ENCODE data around the gene CSK.

GRCh38 chr15:74839526-74840395, 57.9 kb downstream of the CSK start:
- TF ChIP-seq, protein P1, sequence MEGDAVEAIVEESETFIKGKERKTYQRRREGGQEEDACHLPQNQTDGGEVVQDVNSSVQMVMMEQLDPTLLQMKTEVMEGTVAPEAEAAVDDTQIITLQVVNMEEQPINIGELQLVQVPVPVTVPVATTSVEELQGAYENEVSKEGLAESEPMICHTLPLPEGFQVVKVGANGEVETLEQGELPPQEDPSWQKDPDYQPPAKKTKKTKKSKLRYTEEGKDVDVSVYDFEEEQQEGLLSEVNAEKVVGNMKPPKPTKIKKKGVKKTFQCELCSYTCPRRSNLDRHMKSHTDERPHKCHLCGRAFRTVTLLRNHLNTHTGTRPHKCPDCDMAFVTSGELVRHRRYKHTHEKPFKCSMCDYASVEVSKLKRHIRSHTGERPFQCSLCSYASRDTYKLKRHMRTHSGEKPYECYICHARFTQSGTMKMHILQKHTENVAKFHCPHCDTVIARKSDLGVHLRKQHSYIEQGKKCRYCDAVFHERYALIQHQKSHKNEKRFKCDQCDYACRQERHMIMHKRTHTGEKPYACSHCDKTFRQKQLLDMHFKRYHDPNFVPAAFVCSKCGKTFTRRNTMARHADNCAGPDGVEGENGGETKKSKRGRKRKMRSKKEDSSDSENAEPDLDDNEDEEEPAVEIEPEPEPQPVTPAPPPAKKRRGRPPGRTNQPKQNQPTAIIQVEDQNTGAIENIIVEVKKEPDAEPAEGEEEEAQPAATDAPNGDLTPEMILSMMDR (conservative IDR thresholded peaks at IDR 0.05): 0 out of 2 replicates have a peak, but pooled peaks have one; percentile 7
- no peak for TF ChIP-seq ZFX (IDR thresholded peaks at IDR 0.05)
